HG03196 (cell line): ENCODE results near the gene GTF2H1.
"Not testable (repeated sequence)": the region's sequence is repeated elsewhere in the genome, so short reads cannot be mapped to it uniquely, and the experiment has no call there.

Experiments
- ATAC-seq: cut with Tn5 transposase; IDR thresholded peaks from one replicate; pipeline ENCODE4 v1.9.1; 2021; ENCODE audit not compliant: unreplicated experiment

Gene GTF2H1

DNA sequence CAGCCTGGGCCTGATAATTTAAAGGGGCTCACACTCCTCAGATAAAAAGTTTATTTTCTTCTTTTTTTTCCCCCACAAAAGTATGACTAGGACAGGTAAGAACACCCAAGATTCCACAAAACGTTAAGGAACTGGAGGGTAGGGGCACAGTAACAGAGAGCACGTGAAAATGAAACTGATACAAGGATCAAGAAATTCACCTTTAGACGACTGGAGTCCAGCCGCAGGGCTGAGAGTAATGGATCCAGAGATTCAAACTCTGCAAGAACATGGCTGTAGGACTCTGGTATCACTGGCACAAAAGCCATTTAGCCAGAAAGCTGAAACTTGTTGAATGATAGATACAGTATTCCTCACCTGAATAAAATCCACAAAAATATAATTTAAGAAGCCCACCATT lies 4.8 kb upstream of the GTF2H1 start:
- no peak for ATAC-seq

DNA sequence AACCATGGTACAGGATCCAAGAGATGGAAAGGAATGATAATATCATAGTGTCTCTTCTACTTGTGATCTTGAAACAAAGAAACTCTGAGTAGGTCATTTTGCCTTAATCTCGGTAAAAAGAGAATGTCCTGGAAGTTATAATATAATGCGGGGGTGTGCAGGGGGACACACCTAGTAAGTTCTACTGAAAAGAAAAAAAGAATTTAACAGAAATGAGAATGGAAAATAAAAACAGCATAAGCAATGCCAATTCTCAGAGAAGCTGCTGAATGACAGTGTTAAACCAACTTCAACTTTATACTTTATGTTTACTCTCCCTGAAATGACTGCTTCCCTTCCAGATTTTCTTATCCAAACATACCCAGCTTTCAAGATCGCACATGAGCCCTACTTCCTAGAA lies 2.5 kb upstream of the GTF2H1 start:
- ATAC-seq: no peak

DNA sequence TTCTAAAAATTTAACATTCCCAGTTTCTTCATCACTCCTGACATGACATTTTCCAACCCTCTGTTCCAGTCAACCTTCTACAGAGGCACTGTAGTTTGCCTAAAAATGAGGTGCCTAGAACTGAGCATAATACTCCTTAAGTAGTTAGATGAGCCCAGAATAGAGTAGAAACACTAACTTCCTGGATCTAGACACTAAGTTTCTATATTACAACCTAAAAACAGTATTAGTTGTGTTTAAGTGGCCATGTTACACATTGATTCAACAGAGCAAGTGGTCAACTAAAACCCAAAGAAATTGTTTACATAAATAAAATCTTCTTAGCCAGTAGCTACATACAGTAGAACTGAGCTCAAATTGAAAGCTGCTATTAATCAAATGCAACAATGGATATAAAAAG lies 1.8 kb upstream of the GTF2H1 start:
- ATAC-seq: no peak

DNA sequence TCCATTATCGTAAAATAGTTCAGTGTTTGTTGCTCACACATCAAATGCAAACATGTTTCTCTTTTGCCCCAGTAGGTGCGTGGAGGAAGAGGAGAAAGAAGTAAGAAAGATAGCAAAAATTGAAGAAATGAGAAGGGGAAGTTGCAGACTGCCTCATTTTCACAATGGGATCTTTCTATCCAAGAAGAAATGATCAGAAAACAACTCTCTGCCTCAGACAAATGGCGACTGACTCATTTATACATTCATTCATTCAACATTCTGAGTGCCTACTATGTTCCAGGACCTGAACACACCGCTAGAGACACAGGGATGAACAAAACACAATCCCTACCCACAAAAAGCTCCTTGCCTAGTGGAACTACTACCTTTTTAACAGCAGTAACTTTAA lies 794 bp upstream of the GTF2H1 start:
- ATAC-seq: peak; percentile 1

DNA sequence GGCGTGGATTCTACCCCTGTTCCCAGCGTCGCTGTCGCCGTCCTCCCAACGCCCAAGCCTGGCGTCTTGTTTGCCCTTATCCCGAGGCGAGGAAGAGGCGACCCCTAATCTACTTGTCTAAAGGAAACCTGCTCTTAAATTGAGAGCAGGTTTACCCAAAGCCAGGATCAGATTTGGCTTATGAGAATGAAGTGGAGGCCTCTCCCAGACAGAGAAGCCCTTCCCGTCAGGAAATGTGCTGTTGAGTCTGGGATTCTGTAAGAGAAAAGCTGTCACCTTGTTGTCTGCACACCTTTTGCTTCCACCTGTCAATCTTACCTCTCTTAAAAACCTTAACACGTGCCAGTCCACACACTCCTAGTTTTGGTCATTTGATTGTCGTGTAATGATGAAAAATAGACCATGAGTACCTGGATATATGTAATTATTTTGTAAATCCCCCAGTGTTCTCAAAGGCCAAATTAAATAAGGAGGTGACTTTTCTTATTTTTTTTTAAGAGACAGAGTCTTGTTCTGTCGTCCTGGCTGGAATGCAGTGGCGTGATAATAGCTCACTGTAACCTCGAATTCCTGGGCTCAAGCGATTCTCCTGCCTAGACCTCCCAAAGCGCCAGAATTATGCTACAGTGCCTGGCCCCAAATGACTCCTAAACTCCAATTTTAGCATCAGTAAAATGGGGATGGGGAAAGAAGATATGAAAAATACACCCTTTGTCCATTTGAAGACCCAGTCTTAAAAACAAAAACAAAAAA lies 627 bp downstream of the GTF2H1 start:
- ATAC-seq: no peak

DNA sequence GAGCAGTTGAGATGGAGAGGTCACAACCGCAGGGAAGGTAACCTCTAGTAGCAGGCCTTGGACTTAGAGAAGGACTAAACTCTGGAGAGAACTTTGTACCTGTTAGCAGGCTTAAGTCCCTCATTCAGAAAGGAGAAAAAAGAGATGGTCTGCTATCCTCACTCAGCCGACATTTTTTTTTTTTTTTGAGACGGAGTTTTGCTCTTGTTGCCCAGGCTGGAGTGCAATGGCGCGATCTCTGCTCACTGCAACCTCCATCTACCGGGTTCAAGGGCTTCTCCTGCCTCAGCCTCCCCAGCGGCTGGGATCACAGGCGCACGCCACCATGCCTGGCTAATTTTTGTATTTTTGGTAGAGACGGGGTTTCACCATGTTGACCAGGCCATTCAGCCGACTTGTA lies 1.5 kb downstream of the GTF2H1 start:
- not testable (repeated sequence) for ATAC-seq

DNA sequence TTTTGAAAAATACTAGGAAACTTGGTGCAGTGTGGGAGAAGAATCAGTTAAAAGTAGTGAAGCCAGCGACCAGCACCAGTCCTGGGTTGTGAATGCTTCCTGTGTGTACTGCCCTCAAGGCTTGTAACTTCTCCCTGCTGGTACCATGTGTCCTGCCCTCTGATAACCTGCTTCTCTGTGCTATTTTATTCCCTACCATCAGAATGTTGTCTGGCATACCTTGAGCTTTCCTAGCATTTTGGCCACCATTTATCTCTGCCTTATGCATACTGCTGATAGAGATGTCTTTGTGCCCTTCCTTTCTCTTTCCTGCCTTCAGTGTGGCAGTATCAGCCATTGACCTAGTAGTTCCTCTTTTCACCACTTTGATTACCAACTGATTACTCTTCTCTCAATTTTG lies 2.0 kb downstream of the GTF2H1 start:
- no peak for ATAC-seq

DNA sequence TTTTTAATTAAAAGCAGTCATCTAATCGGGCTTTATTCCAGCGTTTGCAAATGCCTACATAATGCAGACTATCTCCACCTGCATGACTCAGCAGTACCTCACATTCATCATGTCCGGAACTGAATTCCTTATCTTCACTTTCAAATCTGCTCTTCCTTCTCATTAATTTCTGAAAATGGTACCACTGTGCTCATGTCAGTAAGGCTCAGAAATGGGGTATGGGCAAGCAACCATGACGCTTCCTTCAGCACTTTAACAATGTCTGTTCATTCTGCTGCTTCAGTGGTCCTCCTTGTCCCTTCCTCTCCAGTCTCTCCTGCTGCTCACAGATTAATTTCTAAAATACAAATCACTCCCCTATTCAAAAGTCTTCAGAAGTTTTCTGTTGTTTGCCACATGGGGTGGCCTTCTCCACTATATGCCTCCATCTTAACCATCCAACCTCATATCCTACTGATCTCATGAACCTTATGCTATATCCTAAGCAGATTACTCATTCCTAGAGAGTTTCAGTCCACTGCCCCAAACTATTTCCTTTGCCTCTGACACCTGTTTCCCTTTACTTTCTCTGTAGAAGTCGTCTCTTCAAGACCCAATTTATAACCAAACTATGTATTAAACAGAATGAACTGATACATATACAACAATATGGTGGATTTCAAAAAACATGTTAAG lies 7.0 kb downstream of the GTF2H1 start:
- peak; percentile 60 for ATAC-seq

DNA sequence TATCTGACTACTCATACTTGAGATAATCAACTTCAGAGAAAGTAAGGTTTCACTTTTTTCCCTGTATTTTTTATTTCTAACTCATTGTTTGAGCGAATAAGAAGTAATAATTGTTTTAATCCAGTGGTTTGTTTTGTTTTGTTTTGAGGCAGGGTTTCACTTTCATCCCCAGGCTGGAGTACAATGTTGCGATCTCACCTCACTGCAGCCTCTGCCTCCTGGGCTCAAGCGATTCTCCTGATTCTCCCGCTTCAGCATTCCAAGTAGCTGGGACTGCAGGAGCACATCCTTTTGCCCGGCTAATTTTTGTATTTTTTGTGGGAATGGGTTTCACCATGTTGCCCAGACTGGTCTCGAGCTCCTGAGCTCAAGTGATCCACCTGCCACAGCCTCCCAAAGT lies 8.6 kb downstream of the GTF2H1 start:
- no peak for ATAC-seq

DNA sequence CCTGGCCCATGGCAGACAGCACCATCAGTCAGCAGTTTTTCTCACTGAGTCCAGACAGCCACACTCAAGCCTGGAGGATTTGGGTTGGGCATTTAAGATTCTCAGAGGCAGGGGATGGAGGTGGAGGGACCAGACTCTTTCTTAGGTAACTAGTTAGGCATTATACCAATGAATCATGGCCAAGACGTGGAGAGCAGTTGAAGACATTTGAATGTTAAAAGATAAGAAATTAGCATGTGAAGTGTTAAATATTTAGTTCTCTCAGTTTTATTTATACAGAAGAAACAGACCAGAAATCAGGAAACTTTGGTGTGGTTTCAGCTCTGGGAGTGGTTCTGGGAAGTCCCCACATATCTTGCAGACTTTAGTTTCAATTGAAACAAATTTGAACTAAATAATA lies 9.9 kb downstream of the GTF2H1 start:
- no peak for ATAC-seq

DNA sequence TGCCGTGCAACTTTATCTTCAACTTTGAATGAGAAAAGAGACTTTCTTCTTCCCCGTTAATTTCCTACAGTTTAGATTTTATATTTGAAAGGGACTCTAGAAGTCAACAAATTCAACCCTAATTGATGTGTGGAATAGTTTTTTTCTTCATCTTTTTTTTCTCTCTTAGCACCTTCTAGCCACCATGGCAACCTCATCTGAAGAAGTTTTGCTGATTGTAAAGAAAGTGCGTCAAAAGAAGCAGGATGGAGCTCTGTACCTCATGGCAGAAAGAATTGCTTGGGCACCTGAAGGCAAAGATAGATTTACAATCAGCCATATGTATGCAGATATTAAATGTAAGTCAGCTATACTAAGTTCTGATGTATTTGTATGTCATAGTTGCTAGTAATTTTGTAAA lies 10.5 kb downstream of the GTF2H1 start:
- ATAC-seq: no peak

DNA sequence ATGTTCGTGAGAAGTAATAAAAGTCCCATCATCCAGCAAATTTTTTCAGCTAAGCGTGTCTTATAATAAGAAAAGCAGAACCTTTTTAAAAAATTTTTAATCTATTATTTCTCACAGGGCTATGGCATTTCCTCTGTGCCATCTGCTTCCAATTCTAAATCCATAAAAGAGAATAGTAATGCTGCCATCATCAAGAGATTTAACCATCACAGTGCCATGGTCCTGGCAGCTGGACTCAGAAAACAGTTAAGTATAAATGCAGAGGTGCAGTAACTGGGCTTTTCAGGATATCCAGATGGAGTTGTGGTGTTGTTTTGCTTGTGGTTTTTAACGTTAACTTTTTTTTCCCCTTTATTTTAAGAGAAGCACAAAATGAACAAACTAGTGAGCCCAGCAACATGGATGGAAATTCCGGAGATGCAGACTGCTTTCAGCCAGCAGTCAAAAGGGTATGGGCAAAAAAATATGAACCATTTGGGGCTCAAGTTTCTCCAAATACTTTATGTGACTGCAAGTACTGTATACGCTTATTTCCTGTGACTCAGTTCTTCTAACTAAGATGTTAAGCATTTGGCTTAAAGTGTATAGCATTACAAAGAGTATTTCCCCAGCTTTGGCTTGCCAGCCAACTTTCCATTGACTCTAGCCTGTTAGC lies 25.2 kb downstream of the GTF2H1 start:
- no peak for ATAC-seq

DNA sequence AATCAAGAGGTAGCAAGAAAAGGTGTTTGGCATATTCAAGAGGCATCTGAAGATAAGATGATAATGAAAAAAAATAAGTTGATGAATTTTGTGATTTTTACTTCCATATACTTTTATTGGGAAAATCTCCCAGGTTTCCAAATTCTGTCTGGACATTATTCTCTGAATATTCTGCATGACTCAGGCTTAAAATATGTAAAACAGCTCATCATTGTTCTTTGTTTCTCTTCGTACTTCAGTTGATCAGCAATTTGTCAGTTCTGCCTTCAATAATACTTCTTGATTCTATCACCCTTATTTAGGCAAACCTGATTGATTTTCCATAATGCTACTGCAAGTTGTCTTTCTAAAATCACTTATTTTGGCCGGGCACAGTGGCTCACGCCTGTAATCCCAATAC lies 30.2 kb downstream of the GTF2H1 start:
- no peak for ATAC-seq

DNA sequence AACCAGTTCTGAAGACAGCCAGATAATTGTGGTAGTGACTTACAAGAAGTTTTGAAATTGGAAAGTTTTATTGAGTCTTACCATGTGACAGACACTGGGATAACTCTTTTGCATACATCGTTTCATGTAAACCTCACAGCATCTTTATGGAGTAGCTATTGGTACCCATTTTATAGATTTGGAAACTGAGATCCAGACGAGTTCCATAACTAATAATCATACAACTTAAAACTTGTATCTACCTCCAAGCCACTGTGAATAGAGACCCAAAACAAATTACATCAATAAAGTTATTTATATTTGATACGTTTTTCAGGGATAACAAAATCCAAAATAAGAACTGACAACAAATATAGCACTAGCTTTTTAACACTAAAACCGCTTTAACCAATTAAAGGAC lies 36.3 kb downstream of the GTF2H1 start:
- ATAC-seq: no peak

DNA sequence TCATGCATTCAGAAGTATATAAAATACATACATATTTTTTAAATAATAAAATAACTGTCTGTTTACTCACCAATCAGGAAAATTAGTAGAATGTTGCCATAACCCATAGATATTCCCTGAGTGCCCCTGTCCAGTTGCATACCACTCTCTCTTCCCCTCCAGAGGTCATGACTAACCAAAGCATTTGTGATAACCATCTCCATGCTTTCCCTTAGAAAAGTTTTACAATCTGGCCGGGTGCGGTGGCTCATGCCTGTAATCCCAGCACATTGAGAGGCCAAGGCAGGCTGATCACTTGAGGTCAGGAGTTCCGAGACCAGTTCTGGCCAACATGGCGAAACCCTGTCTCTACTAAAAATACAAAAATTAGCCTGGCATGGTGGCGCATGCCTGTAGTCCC lies 38.8 kb downstream of the GTF2H1 start:
- ATAC-seq: no peak

DNA sequence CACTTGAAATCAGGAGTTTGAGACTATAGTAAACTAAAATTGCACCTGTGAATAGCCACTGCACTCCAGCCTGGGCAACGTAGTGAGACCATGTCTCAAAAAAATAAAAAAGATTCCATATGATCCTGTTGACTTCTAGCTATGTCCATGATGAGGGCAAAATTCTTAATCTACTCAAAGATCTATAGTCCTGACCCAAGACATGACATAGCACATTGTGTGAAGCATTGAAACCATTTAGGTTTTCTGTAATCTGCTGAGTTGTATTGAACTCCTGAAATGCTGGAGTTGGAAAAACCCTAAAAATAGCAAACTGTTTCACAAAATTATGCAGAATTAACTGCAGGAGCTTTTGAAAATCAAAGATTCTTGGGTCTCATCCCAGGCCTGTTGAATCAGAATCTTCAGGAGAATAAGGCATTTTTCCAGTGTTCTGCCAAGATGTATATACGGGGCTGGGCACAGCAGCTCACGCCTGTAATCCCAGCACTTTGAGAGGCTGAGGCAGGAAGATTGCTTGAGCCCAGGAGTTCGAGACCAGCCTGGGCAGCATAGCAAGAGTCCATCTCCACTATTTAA lies 42.2 kb downstream of the GTF2H1 start:
- ATAC-seq: no peak

DNA sequence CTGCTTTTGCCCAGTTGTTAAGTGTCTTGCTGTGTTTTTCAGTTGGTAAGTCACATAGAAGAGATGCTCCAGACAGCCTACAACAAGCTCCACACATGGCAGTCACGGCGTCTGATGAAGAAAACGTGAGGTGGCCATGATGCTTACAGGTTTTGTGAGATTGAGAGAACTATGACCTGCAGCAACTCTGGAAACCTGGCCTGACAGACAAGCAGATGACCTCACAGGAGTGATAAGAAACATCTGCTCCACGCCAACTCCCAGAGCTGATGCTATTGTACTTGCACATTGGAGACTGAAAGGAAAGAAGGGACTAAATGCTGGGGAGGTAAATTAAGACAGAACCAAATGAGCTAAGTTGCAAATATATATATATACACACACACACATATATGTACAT lies 43.4 kb downstream of the GTF2H1 start:
- no peak for ATAC-seq

DNA sequence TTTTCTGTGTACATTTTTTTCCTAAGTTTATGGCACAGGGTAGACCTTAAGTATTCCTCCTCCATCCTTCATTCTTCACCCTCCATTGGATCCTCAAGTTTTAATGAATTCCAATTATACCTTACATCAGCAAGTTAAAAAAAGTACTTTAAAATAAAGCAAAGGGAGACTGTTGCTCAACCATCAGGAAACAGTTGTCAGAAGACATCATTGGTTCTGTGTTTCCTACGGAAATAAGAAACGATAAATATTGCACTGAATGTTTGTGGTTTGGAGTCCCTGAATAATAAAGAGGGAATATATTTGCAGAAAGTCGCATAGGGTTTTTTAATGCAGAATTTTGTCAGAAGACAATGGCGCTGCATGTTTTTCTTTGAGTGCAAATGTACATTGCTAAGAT lies 43.9 kb downstream of the GTF2H1 start:
- no peak for ATAC-seq

DNA sequence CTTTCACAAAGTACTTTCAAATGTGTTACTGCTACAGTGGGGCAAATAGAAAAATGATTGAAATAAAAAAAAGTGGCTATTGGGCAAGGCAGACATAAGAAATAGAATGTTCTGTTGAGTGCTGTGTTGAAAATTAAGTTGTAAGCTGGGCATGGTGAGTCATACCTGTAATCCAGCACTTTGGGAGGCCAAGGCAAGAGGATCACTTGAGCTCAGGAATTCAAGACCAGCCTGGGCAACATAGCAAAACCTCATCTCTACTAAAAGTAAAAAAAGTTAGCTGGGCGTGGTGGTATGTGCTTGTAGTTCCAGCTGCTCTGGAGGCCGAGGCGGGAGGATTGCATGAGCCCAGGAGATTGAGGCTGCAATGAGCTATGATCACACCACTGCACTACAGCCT lies 45.1 kb downstream of the GTF2H1 start:
- no peak for ATAC-seq

DNA sequence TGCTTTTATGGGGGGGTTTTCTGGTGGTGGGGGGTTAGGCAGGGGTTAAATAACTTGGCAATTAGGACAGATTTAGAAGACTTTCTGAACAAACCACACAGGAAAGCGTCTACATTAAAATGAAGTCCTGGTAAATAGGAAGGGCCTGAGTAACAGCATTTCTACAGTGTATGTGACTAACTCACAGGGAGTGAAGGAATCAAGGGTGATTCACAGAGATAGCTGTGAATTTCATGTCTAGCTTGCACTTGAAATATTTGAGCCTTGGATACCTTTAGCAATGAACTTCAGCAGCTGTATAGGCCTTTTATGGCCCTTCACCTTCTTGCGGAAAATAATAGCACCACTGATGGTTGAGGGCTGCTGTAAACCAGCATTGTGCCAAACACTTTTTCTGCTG lies 45.9 kb downstream of the GTF2H1 start:
- no peak for ATAC-seq

DNA sequence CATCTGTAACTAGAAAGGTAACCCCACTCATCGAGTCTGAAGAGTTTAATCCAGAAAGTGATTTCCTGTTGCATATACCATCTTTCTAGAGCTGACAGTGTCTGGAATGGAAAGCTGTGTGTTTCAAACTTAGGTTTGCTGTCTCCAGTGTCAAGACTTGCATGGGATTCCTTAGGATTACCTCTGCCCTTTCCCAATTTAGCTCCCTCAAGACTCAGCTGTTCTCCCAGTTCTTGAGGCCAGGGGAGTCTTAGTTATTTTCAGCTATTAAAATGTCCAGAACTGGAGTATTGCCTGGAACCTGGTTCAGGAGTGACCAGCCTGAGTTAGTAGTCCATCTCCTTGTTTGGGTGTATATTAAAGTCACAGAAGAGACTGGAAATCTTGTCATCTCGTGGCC lies 47.0 kb downstream of the GTF2H1 start:
- ATAC-seq: no peak

DNA sequence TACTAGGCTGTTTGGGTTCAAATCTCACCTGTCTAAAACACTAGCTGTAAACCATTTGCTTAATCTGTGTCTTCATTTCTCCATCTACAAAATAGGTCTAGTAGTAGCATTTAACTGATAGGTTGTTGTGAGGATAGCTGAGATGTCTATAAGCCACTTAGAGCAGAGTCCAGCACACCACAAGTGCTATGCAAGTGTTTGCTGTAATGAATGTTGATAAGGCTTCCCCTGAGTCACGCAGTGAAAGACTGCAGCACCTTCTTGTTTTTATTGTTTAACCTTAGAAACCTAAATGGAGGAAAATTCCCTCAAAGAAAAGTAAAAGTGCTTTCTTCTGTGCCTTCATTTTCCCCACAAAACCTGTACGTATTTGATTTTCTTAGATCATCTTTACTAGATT lies 48.9 kb downstream of the GTF2H1 start:
- ATAC-seq: no peak
